ENCODE data around the gene PRSS58.

PRSS58 gene, protein sequence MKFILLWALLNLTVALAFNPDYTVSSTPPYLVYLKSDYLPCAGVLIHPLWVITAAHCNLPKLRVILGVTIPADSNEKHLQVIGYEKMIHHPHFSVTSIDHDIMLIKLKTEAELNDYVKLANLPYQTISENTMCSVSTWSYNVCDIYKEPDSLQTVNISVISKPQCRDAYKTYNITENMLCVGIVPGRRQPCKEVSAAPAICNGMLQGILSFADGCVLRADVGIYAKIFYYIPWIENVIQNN

DNA sequence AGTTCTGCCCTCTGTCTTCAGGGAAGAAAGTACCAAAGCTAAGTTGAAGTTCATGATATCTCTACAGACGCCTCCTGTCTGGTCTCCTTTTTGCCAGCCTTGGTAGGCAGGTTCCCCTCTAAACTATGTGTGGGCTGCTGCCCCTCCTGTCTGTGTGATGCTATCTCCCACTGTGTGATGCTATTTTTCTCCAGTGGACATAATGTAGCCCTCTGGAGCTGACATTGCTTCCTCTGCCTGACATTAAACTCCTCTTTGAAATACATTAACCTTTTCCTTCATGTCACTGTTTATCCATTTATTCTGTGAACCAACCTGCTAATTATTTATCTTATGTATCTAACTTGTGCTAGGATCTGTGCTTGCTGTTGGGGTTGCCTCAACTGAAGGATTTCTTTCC lies at the start of gene PRSS58:
Gene PRSS58 (minus strand): TSS at position 101 of the 400 bp plus-strand sequence. CDS start 351 bp downstream, outside the sequence.
- DNase-seq = no peak

DNA sequence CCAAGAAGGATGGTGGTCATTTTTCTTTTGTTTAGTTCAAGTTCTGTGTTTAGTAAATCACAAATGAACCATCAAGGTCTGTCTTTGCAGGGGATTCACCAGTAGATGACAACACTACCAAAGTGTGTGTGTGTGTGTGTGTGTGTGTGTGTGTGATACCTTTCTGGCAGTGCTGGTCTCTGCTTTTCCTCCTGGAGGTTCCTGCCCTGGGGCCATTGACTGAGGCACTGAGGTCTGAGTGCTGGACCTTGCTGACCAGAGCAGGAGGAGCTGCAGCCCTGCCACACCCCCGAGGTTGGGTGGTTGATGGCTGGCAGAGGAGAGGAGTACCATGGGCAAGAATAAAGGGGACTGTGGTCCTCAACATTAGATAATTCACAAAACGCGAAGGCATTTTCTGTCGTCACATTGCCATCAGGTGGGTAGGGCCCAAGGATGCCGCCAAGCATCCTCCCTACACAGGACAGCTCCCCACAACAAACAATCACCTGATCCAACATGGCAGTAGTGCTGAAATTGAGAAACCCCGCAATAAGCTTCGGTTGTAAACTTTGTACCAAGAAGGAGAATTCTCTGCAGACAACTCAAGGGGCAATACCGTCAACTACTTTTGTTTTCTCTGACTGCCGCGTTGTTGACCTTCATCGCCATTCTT lies 49.5 kb upstream of the PRSS58 start:
- DNase-seq = no peak

DNA sequence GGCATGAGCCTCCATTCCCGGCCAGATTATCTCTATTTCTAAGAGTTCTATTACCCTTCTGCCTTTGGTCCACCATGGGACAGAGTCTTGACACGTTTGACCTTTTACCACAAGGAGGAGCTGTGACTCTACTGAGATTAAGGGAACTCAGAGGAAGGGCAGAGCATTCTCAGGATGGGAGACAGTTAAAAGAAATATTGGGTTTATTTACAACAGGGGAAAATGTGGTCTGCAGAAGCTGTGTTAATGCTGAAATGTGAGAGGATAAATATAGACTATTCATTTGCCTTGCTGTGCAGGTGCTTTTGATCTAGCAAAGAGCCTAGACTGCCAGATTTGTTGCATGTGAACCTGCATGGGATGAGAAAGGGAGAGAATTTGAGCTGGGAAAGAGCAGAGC lies 45.8 kb upstream of the PRSS58 start:
- DNase-seq = no peak

DNA sequence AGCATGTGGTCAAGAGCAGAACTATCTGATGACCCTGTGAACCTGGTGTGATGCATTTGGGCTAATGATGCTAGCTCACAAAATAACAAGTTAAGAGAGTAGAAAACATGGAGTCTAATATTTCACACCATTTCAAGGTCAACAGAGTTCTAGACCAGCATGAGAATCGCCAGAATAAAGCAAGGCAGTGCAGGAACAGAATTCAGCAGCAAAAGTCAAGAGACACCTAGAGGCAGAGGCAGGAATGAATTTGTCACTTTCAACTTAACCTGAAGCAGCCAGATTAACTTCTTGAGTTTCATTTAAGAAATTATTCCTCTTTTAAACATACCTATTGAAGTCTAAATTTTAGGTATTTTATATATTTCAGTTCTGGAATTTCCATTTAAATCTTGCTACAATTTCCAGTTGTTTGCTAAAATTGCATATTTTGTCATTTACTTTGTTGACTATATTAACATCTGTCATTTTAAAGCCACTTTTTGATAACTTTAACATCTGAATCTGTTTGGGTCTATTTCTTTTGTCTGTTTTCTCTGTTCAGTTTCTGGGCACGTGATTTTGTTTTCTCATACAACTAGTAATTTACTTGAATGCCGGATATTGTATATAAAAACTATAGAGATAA lies 44.2 kb upstream of the PRSS58 start:
- DNase-seq = peak; percentile 22

DNA sequence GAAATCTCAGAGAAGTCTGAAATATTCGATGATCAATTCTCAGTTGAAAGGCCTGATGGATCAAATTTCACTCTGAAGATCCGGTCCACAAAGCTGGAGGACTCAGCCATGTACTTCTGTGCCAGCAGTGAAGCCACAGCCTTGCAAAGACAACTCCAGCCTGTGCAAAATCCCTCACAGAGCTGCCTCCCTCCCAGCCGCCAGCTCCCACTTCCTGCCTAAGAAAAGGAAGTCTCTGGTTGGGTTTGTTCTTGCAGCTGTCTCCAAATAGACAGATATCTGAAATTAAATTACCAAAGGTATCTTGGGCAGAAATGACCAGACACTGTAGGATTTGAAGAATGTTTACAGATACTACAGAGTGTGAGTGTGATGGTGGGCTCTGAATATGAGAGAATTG lies 43.4 kb upstream of the PRSS58 start:
- DNase-seq = no peak

DNA sequence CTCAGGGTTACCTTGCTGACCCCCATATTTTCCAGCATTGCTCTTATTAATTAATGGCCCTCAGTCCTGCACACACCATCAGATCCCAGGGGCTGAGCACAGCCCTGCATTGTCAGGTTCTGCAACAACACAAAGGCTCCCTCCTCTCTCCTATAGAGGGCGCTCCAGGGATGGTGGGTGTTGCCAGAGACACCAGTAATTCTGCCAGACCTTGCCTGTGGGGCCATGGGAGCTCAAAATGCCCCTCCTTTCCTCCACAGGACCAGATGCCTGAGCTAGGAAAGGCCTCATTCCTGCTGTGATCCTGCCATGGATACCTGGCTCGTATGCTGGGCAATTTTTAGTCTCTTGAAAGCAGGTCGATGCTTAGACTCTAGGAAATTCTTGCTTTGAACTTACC lies 42.8 kb upstream of the PRSS58 start:
- peak; percentile 70 for DNase-seq

DNA sequence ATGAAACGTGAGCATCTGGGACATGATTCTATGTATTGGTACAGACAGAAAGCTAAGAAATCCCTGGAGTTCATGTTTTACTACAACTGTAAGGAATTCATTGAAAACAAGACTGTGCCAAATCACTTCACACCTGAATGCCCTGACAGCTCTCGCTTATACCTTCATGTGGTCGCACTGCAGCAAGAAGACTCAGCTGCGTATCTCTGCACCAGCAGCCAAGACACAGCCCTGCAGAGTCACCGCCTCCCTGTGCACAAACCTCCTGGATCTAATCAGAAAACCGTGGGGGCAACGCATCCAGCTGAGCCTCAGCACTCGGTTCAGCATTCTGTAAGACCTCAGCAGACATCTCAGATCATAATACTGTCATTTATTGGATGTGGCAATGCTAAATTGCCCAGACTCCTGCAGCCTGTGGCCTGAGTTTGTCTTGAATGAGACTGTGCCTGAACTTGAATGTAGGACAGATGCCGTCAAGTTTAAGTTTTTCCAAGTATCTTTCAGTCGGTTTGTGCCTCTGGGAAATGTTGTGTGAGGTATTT lies 41.5 kb upstream of the PRSS58 start:
- DNase-seq = no peak

DNA sequence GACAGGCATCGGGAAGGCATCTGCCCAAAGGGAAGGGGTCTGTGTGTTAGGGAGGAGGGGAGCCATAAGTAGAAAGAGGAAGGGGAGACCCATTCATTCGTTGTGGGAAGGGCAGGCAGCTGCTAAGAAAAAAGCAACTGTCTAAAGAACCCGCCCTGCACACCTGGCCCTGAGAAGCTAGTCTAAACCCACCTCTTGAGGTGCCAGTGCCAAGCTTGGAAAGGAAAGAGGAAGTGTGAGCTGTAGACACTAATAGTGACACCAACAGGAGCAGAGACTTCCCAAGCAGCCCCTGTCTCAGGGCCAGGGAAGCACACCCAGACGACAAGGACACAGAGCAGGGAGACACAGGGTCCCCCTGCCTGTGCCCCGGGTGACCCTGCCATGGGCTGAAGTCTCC lies 40.8 kb upstream of the PRSS58 start:
- no peak for DNase-seq

DNA sequence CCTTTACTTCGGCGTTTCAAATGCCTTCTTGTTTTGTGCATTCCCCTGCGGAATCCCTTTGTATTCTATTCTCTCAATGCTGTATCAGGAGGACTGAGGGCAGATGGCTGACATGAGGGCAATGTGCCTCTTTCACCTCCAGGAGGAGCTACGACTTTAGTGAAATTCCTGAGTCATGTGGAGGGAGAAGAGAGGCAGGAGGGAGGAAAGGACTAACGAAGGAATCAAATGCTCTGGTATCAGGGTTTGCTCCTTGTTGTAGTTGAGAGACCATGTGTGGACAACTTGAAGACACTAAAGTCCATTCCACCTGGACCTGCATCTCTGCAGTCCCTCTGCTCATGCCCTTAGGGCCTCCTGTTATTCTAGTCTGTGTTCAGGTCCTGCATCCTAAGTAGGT lies 40.2 kb upstream of the PRSS58 start:
- no peak for DNase-seq

DNA sequence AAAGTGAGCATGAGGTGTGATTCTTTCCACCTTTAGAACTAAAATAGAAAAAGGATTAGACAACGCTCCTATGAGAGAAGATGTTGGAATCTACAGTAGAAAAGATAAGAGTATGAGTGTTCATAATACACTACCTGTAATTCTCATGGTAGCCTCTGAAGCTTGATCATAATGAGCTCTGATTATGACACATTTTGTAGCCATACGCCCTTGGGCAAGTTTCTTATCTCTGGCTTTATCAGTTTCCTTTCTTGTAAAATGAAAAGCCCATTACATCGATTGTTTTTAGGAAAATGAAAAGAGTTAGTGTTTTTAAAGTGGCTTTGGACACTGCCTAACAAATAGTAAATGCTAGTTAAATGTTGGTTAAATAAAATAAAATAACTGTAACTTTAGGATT lies 22.4 kb upstream of the PRSS58 start:
- DNase-seq = no peak

DNA sequence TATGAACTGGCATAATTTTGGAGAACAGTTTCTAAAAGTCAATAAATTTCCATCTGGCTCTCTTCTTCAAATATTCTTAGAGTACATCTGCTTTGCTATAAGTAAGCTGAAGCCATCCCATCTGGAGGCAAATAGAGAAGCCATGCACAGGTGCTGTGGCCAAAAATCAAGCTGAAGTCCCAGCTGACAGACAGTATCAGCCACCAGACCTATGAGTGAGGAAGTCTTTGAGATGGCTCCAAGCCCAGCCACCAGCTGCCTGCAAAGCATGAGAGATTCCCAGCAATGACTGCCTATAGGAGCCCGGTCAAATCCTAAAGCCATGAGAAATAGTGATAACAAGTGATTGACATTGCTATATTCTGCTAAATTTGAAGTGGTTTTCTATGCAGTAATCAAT lies 21.7 kb upstream of the PRSS58 start:
- no peak for DNase-seq

DNA sequence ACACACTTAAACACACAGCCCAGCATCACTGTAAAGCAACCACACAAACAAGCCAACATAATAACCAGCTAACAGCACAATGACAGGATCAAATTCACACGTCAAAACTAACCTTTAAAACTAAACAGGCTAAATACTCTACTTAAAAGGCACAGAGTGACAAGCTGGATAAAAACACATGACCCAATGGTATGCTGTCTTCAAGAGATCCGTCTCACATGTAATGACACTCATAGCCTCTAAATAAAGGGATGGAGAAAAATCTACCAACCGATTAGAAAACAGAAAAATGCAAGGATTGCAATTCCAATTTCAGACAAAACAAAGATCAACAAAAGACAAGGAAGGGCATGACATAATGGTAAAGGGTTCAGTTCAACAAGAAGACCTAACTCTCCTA lies 17.2 kb upstream of the PRSS58 start:
- DNase-seq = no peak

DNA sequence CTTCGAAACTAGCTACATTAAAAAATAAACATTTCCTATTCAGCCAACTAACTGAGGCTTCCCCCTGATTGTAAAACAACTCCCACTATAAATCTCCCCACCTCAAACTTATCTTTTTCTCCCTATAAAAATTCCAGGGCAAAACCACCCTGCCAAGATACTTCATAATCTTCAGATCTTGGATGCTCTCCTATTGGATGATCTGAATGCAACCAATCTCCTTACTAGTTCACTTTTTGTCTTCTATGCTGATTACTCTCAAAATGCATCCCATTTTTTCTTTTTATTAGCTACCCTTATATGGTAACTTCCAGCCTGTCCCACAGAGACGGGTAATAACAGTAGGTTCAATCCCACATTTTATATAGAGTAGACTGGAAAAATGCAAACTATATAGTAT lies 15.0 kb upstream of the PRSS58 start:
- DNase-seq = no peak

DNA sequence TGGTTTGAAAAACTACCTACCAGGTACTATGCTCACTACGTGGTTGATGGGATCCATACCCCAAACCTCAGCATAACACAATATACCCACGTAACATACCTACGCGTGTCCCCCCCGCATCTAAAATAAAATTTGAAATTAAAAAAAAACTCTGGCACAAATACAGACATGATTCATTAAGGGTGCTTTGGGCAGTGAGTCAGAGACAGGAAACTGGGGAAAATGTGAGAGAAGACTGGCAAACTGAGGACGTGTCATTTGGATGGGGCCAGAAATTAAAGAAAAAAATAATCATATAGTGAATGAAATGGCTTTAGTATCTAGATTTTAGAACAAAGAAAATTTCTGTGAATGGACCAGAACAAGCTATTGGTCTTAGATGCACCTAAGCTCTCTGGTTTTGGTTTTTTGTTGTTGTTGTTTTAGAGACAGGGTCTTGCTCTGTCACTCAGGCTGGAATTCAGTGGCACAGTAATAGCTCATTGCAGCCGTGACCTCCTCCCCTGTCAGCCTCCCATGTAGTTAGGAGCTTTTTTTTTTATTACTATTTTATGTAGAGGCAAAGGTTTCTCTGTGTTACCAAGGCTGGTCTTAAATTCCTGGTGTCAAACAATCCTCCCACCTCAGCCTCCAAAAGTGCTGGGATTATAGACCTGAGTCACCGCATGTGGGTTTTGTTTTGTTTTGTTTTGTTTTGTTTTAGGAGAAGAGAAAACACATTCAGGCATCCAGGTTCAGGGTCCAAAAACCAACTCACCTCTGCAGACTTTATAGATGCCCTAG lies 5.9 kb upstream of the PRSS58 start:
- no peak for DNase-seq

DNA sequence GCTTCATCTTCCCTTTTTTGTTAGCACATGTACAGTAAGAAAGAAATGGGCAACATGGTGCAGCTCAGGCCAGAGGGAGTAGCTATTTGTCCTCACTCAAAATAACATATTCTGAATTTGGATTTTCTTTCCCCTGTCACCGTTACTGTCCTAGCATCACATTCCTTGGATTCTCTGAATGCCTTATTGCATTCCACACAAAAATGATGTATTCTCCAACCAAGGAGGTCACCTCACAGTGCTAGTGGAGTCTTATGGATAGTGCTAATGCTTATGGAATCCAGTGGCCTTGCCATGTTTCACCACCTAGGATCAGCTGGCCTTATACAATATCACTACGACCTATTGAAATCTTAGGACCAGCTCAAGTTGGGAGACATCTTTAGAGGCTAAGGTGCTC lies 7.2 kb downstream of the PRSS58 start:
- no peak for DNase-seq

DNA sequence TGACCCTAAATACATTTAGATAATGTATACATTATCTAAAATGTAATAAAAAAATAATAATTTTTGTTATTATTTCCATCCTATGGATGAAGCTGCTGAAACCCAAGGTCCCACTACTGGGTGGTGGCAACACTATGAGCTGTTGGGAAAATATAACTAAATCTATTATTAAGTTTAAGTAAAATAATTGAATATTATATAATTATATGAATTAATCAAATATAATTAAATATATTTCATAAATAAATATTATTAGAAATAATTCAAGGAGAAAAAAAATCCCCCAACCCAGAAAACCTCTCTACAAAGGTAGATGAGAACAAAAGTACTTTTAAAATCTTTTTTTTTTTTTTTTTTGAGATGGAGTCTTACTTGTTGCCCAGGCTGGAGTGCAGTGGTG lies 7.9 kb downstream of the PRSS58 start:
- DNase-seq = no peak

DNA sequence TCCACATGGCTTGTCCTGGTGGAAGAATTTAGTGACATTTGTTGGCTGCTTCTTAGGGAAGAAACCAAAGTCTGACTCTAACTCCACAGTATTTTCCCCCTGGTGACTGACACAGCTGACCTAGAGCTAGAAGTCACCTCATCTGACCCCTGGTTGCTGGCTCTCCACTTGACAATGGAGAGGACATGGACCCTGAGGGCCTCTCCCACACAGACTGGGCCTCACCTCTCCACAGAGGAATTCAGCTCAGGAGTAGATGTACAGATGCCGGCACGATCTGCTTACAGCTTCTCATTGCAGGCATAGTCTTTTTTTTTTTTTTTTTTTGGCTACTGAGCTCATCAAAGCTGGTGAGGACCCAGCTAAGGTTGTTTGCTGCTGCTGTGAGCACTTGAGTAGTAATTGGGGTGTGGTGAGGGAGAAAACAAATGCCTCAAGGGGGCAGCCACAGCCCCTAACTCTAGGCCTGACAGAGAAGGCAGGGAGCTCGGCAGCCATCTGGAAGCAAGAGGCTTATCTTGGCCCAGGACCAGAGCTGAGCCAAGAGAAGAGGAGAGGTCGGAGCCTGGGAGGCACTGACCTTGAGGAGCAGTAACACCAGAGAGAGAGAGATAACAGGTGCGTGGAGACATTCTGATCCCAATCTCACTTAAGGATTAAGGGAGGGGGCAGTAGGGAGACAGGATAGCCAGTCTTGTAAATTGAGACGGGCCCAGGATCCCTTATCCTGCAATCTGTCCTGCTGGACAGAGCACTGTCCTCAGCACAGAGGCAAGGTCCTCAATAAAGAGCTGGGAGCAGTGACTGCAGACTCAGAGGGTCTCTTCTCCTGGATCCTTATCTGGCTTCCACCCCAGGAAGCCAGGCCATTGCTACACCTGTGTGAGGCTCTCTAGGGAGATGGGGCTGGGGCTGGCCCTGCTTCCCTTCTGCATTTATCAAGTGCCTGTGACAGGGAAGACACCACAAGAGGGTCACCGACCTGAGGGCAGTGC lies 9.4 kb downstream of the PRSS58 start:
- DNase-seq = no peak

DNA sequence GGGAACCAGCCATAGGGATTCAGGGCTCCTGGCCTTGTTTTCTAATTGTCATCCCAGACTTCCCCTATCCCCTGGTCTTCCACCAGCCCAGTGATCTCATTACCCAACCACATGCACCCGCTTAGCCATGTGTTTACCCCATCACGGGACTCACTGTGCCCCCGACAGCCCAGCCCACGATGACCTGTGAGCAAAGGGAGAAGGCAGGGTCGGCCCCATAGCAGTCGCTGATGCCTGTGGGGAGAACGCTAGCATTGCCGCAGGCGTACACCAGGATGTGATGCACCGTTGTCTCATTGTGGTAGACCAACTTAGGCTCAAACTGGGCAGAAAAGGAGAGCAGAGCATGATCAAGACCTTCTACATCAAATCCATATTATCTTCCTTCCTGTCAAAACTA lies 14.0 kb downstream of the PRSS58 start:
- DNase-seq = no peak

DNA sequence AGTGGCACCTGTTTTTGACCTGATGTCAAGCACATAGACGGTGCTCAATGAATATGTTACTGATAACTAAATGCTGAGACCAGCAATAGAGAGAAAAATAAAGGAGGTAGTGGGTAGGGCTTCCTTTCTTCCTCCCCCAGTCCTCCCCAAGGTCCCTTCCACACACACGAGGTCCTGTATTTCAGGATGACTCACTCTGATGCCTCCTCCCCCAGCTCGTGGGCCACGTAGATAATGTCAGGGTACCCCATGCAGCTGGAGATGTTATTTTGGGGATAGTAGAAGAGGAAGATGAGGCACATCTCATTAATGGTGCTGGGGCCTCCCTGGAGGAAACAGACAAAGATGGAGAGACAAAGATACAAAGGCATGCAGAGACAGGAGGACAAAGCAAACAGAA lies 17.3 kb downstream of the PRSS58 start:
- no peak for DNase-seq

DNA sequence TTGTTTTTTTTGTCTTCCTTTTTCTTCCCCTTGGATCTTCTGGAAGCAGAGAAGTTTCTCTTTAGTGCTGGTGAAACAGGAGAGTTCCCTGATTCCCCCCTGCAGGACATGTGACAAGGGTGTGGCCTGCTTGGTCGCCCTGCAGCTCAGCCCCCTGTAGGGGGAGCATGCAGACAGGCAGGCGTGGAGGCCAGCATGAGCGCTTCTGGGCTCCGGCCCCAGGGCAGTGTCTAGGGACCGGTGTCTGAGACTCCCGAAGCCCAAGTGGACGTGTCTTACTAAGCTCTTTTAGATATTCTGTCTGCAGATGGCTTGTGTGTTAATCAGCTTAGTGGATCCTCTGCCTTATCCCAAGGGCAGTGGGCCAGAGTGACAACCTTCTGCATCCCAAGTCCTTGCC lies 26.1 kb downstream of the PRSS58 start:
- no peak for DNase-seq

DNA sequence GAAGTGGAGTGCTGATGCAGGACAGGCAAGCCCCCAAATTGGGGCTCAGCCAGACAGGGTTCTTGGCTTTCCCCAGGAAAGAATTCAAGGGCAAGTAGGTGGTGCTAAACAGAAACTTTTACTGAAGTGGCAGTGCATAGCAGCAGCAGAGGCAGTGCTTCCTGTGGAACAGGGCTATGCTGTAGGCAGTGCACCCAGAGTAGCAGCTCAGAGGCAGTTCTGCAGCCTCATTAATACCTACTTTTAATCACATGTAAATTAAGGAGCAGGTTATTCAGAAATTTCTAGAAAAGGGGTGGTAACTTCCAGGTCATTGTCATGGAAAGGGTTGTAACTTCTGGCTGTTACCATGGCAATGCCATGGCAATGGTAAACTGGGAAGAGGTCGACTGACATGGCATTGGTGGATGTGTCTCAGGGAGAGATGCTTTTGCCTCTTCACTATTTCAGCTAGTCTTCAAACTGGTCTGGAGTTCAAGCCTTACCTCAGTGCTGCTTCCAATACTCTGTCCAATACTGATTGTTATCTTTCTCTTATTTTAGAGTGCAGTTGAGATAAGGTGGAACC lies 29.2 kb downstream of the PRSS58 start:
- DNase-seq = no peak
